Breast epithelium (tissue), 4 donors: ENCODE data around the gene TPT1. TPM values are rescaled to one million over a fixed set of nuclear protein-coding genes. Genes with fewer than 3 reads are reported as not detected.

Experiments used
- DNase-seq, 2 donors: peaks; one replicate each; pipeline ENCODE4 v3.0.0-alpha.2; 2019; ENCODE audit warnings: low spot score in 2 of 2
- H3K27ac ChIP-seq, 2 donors: fragments of 200-600 bp; sonication (generic) in 1 of 2; one replicate each; pipeline ENCODE4 v1.5.1; 2016 to 2019; ENCODE audit warnings: mild to moderate bottlenecking in 1 of 2
- H3K27me3 ChIP-seq, 2 donors: fragments of 200-600 bp; sonication (generic) in 1 of 2; one replicate each; pipeline versions ENCODE4 v1.5.1 to v1.6.0; 2017 to 2019; ENCODE audit warnings: control low read depth in 1 of 2, mild to moderate bottlenecking in 1 of 2
- H3K36me3 ChIP-seq: fragments of 200-600 bp; one replicate; pipeline ENCODE4 v1.5.1; 2019
- H3K4me1 ChIP-seq, 2 donors: fragments of 200-600 bp; sonication (generic); one replicate each; pipeline ENCODE4 v1.5.1; 2016 to 2019; ENCODE audit warnings: control low read depth in 1 of 2
- H3K4me3 ChIP-seq, 3 donors: fragments of 200-600 bp; sonication (generic); 1 replicate in 2 of 3; 2 replicates in 1 of 3; pipeline ENCODE4 v1.5.1; 2016 to 2019; ENCODE audit warnings: mild to moderate bottlenecking in 3 of 3, moderate library complexity in 2 of 3
- H3K9me3 ChIP-seq, 2 donors: fragments of 200-600 bp; sonication (generic) in 1 of 2; one replicate each; pipeline ENCODE4 v1.5.1; 2016 to 2019; ENCODE audit warnings: control low read depth in 1 of 2
- CTCF ChIP-seq, 3 donors: fragments of 450-650 bp; IDR thresholded peaks; one replicate each; pipeline ENCODE4 v1.5.1; 2016 to 2017; ENCODE audit warnings: antibody characterized with exemption in 3 of 3, mild to moderate bottlenecking in 3 of 3, moderate library complexity in 3 of 3
- POLR2A ChIP-seq: fragments of 450-650 bp; IDR thresholded peaks from one replicate; pipeline ENCODE4 v1.6.1; 2016; ENCODE audit warnings: antibody characterized with exemption, mild to moderate bottlenecking, moderate library complexity
- POLR2AphosphoS5 ChIP-seq, 3 donors: sonication (generic); formaldehyde crosslinking; IDR thresholded peaks; one replicate each; pipeline ENCODE4 v1.6.1; 2017; ENCODE audit warnings: antibody characterized with exemption in 3 of 3
- intact Hi-C: fragments of 100-400 bp; cut with DNase I; formaldehyde crosslinking; loops from one replicate; pipeline ENCODE4 v1.15.1; 2023; ENCODE audit warnings: low total_unique reads
- total RNA-seq, 3 donors: library from RNA; depleted of rRNA; stranded (reverse); fragments of >200 nt; gene quantifications; one replicate each; pipeline ENCODE4 v1.1.0, GENCODE V29; 2016

The TPT1 gene
- total RNA-seq, 3 donors from 2014 or later = 3,213 to 3,932 (median 3,461) TPM

GRCh38 chr13:45303866-45304265 is 37.1 kb downstream of the TPT1 start:
- Histone ChIP-seq H3K4me1 (no peaks in the 10 kb centered on the region), H3K36me3 (no peaks in the 10 kb centered on the region), H3K27ac (no peak overlapping the region), H3K9me3 (no peaks in the 10 kb centered on the region), H3K27me3 (no peaks in the 10 kb centered on the region), H3K4me3 (no peak overlapping the region)
- TF ChIP-seq CTCF (IDR thresholded peaks at IDR 0.05) (no peak), POLR2A (no peak), POLR2AphosphoS5 (IDR thresholded peaks at IDR 0.05) (no peak)
- intact Hi-C loops = no loop called here
- no peak for DNase-seq

- no peak for DNase-seq
- intact Hi-C loops = no loop called here
Observed at GRCh38 chr13:45303026-45303425, 38.0 kb downstream of the TPT1 start.

DNA sequence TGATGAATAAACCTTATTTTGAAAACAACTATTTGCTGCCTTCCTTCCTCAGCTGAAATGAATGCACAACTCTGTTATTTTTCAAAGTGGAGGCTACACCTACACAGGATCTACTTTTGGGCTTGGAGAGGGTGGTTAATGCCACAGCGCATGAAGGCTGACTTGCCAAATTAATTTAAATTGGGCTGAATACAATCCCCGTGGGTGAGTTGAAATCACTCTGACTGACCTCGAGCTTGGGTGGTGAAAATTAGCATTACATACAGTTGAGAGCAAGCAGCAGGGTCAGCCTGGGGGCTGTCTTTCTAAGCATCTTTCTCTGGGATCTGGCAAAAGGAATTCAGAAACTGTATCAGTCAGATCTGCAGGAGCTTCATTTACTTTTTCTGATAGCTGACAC is 38.5 kb downstream of the TPT1 start:
- intact Hi-C loops = no loop called here
- TF ChIP-seq POLR2A (no peak), POLR2AphosphoS5 (IDR thresholded peaks at IDR 0.05) (no peak), CTCF (IDR thresholded peaks at IDR 0.05) (no peak)
- Histone ChIP-seq H3K27me3 (no peaks in the 10 kb centered on the region), H3K9me3 (no peaks in the 10 kb centered on the region), H3K27ac (no peak overlapping the region), H3K4me1 (no peaks in the 10 kb centered on the region), H3K4me3 (no peak overlapping the region), H3K36me3 (no peaks in the 10 kb centered on the region)
- DNase-seq = no peak

More at GRCh38 chr13:45303026-45303425, 38.0 kb downstream of the TPT1 start:
- no peak for TF ChIP-seq POLR2AphosphoS5 (IDR thresholded peaks at IDR 0.05)
- no peak for TF ChIP-seq CTCF (IDR thresholded peaks at IDR 0.05)
- TF ChIP-seq POLR2A = no peak
- H3K9me3 ChIP-seq = no peaks in the 10 kb centered on the region
- H3K27me3 ChIP-seq = no peaks in the 10 kb centered on the region
- H3K4me1 ChIP-seq = no peaks in the 10 kb centered on the region
- no peak overlapping the region for H3K27ac ChIP-seq
- no peaks in the 10 kb centered on the region for H3K36me3 ChIP-seq
- H3K4me3 ChIP-seq = no peak overlapping the region

DNA sequence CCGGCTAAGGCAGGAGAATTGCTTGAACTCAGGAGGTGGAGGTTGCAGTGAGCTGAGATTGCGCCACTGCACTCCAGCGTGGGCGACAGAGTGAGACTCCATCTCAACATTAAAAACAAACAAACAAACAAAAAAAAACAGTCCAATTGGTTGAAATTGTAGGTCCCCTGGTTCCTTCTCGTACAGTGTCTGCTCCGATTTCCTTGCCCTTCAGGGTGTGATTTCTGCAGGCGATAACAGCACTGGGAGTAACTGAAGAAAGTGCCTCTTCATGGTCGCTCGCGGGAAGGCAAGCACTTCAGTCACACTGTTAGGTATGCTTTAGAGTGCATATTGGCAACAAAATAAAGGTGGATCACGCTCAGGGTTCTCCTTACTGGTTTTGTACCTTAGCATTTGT is 39.7 kb downstream of the TPT1 start:
- TF ChIP-seq POLR2A (no peak), POLR2AphosphoS5 (IDR thresholded peaks at IDR 0.05) (no peak), CTCF (IDR thresholded peaks at IDR 0.05) (no peak)
- no peaks in the 10 kb centered on the region for H3K27me3 ChIP-seq
- no peak for DNase-seq
- H3K4me3 ChIP-seq = peak overlapping the region in 1 of 3 donors; percentile 26
- no peak overlapping the region for H3K27ac ChIP-seq
- no peaks in the 10 kb centered on the region for H3K9me3 ChIP-seq
- intact Hi-C loops = no loop called here
- H3K4me1 ChIP-seq = no peaks in the 10 kb centered on the region
- no peaks in the 10 kb centered on the region for H3K36me3 ChIP-seq

GRCh38 chr13:45300190-45300985 is 40.6 kb downstream of the TPT1 start:
- TF ChIP-seq CTCF (IDR thresholded peaks at IDR 0.05) (no peak), POLR2A (no peak), POLR2AphosphoS5 (IDR thresholded peaks at IDR 0.05) (no peak)
- Histone ChIP-seq H3K9me3 (no peaks in the 10 kb centered on the region), H3K36me3 (no peaks in the 10 kb centered on the region), H3K4me1 (no peaks in the 10 kb centered on the region), H3K27me3 (no peaks in the 10 kb centered on the region), H3K4me3 (no peak overlapping the region), H3K27ac (no peak overlapping the region)
- intact Hi-C loops = no loop called here
- no peak for DNase-seq
